AG10803 (cell line): ENCODE measurements around the gene PIWIL1.

Experiments used
- DNase-seq: peaks from one replicate; pipeline ENCODE4 v3.0.0; 2010; ENCODE audit warnings: low read depth
- H3K4me3 ChIP-seq: 2 replicates; pipeline ENCODE4 v1.5.1; 2011; ENCODE audit warnings: mild to moderate bottlenecking, low read length, control low read depth
- CTCF ChIP-seq: conservative IDR thresholded peaks from 2 replicates; pipeline ENCODE4 v1.5.1; 2011; ENCODE audit warnings: mild to moderate bottlenecking, low read length, control low read depth, inconsistent platforms

PIWIL1 gene

DNA sequence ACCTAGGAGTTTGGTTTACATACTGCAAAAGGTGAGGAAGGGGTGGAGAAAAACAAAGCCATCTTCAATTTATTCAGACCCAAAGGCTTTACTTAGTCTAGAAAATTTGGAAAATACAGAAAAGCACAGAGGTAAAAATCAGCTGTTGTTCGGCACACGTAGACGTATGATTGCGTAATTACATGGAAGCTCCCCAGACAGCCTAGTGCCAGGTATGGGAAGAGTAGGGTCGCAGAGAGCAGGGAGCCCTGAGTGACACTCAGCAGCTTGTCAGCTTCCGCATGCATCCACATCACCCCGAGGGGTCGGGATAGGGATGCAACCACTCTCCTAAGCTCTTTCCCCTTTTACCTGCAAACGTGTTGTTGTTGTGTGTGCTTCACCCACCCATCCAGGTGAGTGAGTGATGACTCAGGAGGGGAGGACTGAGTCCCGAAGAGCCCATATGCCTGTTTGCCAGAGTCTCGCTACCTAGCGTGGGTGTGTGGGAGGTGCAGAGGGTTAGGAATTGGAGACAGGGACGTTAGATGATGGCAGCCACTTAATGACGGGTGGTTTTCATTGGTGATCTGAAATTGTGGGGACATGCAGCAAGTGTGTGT lies 20.1 kb downstream of the PIWIL1 start:
- DNase-seq, result no peak
- H3K4me3 ChIP-seq, result no peak overlapping the region
- TF ChIP-seq CTCF, result no peak

GRCh38 chr12:130362060-130362459 lies 24.4 kb downstream of the PIWIL1 start:
- TF ChIP-seq CTCF, result no peak
- DNase-seq, result no peak
- no peak overlapping the region for H3K4me3 ChIP-seq

GRCh38 chr12:130364578-130364977 lies 26.9 kb downstream of the PIWIL1 start:
- no peak for TF ChIP-seq CTCF

GRCh38 chr12:130366159-130366558 lies 28.5 kb downstream of the PIWIL1 start:
- TF ChIP-seq CTCF, result no peak
- H3K4me3 ChIP-seq, result no peak overlapping the region
- DNase-seq, result no peak

More at GRCh38 chr12:130364578-130364977, 26.9 kb downstream of the PIWIL1 start:
- no peak overlapping the region for H3K4me3 ChIP-seq
- DNase-seq, result no peak

DNA sequence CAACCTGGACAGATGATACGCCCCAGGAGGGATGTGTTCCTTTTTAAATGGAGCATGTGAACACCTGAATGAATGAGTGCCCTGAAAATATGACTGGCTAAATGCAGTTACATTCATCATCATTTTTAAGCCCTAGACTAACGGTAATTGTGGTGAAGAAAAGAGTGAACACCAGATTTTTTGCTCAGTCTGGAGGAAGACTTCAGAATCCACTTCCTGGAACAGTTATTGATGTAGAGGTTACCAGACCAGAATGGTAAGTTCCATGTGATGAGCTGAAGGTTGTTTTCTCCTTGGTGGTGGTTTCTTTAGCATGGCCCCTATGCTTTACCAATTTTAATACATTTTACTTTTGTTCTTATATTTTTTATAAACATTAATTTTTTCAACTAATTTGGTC lies 29.3 kb downstream of the PIWIL1 start:
- DNase-seq, result no peak
- no peak for TF ChIP-seq CTCF
- H3K4me3 ChIP-seq, result no peak overlapping the region

DNA sequence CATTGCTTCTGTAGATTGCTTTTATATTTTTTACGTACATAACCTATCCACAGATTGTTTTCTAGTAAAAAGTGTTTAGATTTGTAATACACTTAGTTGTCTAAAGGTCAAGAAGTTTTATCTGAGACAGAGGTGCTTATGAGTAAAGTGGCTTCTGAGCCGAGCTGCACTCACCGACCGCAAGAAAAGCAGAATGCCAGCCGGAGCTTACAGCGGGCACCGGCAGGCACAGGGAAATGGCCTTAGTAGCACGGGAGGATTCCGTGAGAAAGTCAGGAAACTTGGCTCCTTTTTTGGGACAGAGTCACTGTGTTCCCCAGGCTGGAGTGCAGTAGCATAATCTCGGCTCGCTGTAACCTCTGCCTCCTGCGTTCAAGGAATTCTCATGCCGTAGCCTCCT lies 29.8 kb downstream of the PIWIL1 start:
- DNase-seq, result no peak
- no peak for TF ChIP-seq CTCF
- H3K4me3 ChIP-seq, result no peak overlapping the region

DNA sequence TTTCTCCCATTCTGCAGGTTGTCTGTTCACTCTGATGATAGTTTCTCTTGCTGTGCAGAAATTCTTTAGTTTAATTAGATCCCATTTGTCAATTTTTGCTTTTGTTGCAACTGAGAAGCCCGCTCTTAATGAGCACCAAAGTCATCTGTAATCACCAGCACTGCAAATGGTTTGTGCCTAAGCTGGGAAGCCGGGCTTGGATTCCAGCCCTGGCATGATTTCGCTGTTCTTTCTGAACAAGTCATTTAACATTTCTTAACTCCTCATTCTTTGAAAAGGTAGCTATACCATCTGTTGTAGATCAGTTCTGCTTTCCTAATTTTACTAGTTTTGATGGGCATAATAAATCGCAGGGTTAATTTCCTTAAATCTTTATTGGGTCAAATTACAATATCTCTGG lies 32.1 kb downstream of the PIWIL1 start:
- TF ChIP-seq CTCF, result no peak
- no peak overlapping the region for H3K4me3 ChIP-seq
- DNase-seq, result no peak
